Activated T-helper 1 cell treated with anti-CD3 and anti-CD28 coated beads, Interleukin-12 subunit alpha, Interleukin-12 subunit beta, Interleukin-2, Interleukin-4 antibody, amounts not matched to agents 30 ng/mL and 10 ng/mL and 1 ng/mL, durations not matched to agents 14 hours and 24 hours and 36 hours (primary cell): ENCODE measurements around the gene CDH13. TPM values are rescaled to one million over a fixed set of nuclear protein-coding genes. Genes with fewer than 3 reads are reported as not detected.

ENCODE experiments used
- DNase-seq: peaks from one replicate; pipeline ENCODE4 v3.0.0; 2021; ENCODE audit warnings: low spot score
- H3K27ac Mint-ChIP-seq: one replicate; pipeline ENCODE4 v1.8.0; 2021; ENCODE audit warnings: mild to moderate bottlenecking, mixed read lengths
- H3K27me3 Mint-ChIP-seq: one replicate; pipeline ENCODE4 v1.8.0; 2022; ENCODE audit warnings: mild to moderate bottlenecking, moderate library complexity, mixed read lengths; ENCODE audit not compliant: insufficient read depth
- H3K36me3 Mint-ChIP-seq: one replicate; pipeline ENCODE4 v1.8.0; 2021; ENCODE audit warnings: low read depth, mixed read lengths
- H3K4me1 Mint-ChIP-seq: one replicate; pipeline ENCODE4 v1.8.0; 2021; ENCODE audit warnings: low read depth, mixed read lengths
- H3K4me3 Mint-ChIP-seq: one replicate; pipeline ENCODE4 v1.8.0; 2021; ENCODE audit warnings: mild to moderate bottlenecking, moderate library complexity, mixed read lengths
- H3K9me3 Mint-ChIP-seq: one replicate; pipeline ENCODE4 v1.8.0; 2021; ENCODE audit warnings: mixed read lengths
- intact Hi-C: fragments of 100-400 bp; cut with micrococcal nuclease; formaldehyde crosslinking; loops from one replicate; pipeline ENCODE4 v1.15.1; 2024
- total RNA-seq: library from RNA; stranded (reverse); gene quantifications from 2 replicates; pipeline ENCODE4 v1.2.3, GENCODE V29; 2022

The CDH13 gene
- total RNA-seq, 1 donor from 2014 or later: not detected

- no peaks in the 10 kb centered on the region for H3K4me1 Mint-ChIP-seq
- H3K27ac Mint-ChIP-seq: no peak overlapping the region
- DNase-seq: no peak
- H3K4me3 Mint-ChIP-seq: no peak overlapping the region
- intact Hi-C loops: no loop called here
- peaks cover 8% of the 10 kb centered on the region for H3K27me3 Mint-ChIP-seq
- no peaks in the 10 kb centered on the region for H3K36me3 Mint-ChIP-seq
- no peaks in the 10 kb centered on the region for H3K9me3 Mint-ChIP-seq
Observed at GRCh38 chr16:82716361-82716855, 89.6 kb downstream of the CDH13 start.

GRCh38 chr16:82720414-82720813 lies 93.6 kb downstream of the CDH13 start:
- H3K9me3 Mint-ChIP-seq: no peaks in the 10 kb centered on the region
- no peak overlapping the region for H3K27ac Mint-ChIP-seq
- no peaks in the 10 kb centered on the region for H3K4me1 Mint-ChIP-seq
- H3K27me3 Mint-ChIP-seq: peaks cover 8% of the 10 kb centered on the region
- H3K4me3 Mint-ChIP-seq: no peak overlapping the region
- no peaks in the 10 kb centered on the region for H3K36me3 Mint-ChIP-seq
- DNase-seq: no peak
- intact Hi-C loops: no loop called here

GRCh38 chr16:82726306-82726705 lies 99.5 kb downstream of the CDH13 start:
- H3K4me3 Mint-ChIP-seq: no peak overlapping the region
- H3K9me3 Mint-ChIP-seq: peaks cover 15% of the 10 kb centered on the region
- intact Hi-C loops: no loop called here
- no peak for DNase-seq
- H3K27ac Mint-ChIP-seq: no peak overlapping the region
- no peaks in the 10 kb centered on the region for H3K36me3 Mint-ChIP-seq
- no peaks in the 10 kb centered on the region for H3K4me1 Mint-ChIP-seq
- H3K27me3 Mint-ChIP-seq: no peaks in the 10 kb centered on the region

GRCh38 chr16:82728901-82729300 lies 102.1 kb downstream of the CDH13 start:
- Mint-ChIP-seq H3K9me3 (peaks cover 15% of the 10 kb centered on the region), H3K27ac (no peak overlapping the region), H3K27me3 (no peaks in the 10 kb centered on the region), H3K36me3 (no peaks in the 10 kb centered on the region), H3K4me3 (no peak overlapping the region), H3K4me1 (no peaks in the 10 kb centered on the region)
- intact Hi-C loops: no loop called here
- DNase-seq: no peak

- intact Hi-C loops: no loop called here
- Mint-ChIP-seq H3K4me3 (no peak overlapping the region), H3K9me3 (peaks cover 15% of the 10 kb centered on the region), H3K36me3 (no peaks in the 10 kb centered on the region), H3K27ac (no peak overlapping the region), H3K4me1 (no peaks in the 10 kb centered on the region), H3K27me3 (peaks cover 3% of the 10 kb centered on the region)
- DNase-seq: no peak
Observed at GRCh38 chr16:82730901-82731300, 104.1 kb downstream of the CDH13 start.

GRCh38 chr16:82732461-82732860 lies 105.7 kb downstream of the CDH13 start:
- no peaks in the 10 kb centered on the region for H3K4me1 Mint-ChIP-seq

GRCh38 chr16:82735186-82735585 lies 108.4 kb downstream of the CDH13 start:
- H3K27me3 Mint-ChIP-seq: peaks cover 17% of the 10 kb centered on the region
- H3K4me1 Mint-ChIP-seq: no peaks in the 10 kb centered on the region
- H3K27ac Mint-ChIP-seq: no peak overlapping the region
- H3K4me3 Mint-ChIP-seq: no peak overlapping the region
- H3K9me3 Mint-ChIP-seq: peaks cover 4% of the 10 kb centered on the region
- intact Hi-C loops: loop anchor here (5.0 kb wide), 1 partner anchor 93 kb away; no protein-coding TSS in a partner anchor
- DNase-seq: no peak
- H3K36me3 Mint-ChIP-seq: no peaks in the 10 kb centered on the region

More at GRCh38 chr16:82732461-82732860, 105.7 kb downstream of the CDH13 start:
- Mint-ChIP-seq H3K36me3 (no peaks in the 10 kb centered on the region), H3K27ac (no peak overlapping the region), H3K27me3 (peaks cover 7% of the 10 kb centered on the region), H3K9me3 (peaks cover 15% of the 10 kb centered on the region), H3K4me3 (no peak overlapping the region)
- DNase-seq: no peak
- intact Hi-C loops: no loop called here

GRCh38 chr16:82735673-82736091 lies 108.9 kb downstream of the CDH13 start:
- Mint-ChIP-seq H3K36me3 (no peaks in the 10 kb centered on the region), H3K9me3 (no peaks in the 10 kb centered on the region), H3K4me3 (no peak overlapping the region), H3K27me3 (peaks cover 17% of the 10 kb centered on the region), H3K4me1 (no peaks in the 10 kb centered on the region), H3K27ac (no peak overlapping the region)
- no peak for DNase-seq
- intact Hi-C loops: loop anchor here (5.0 kb wide), 1 partner anchor 93 kb away; no protein-coding TSS in a partner anchor

GRCh38 chr16:82736224-82736623 lies 109.5 kb downstream of the CDH13 start:
- H3K9me3 Mint-ChIP-seq: no peaks in the 10 kb centered on the region

GRCh38 chr16:82738699-82739098 lies 111.9 kb downstream of the CDH13 start:
- intact Hi-C loops: loop anchor here (5.0 kb wide), 1 partner anchor 96 kb away; no protein-coding TSS in a partner anchor
- Mint-ChIP-seq H3K9me3 (no peaks in the 10 kb centered on the region), H3K36me3 (no peaks in the 10 kb centered on the region), H3K27me3 (peaks cover 22% of the 10 kb centered on the region), H3K4me3 (no peak overlapping the region), H3K27ac (no peak overlapping the region), H3K4me1 (no peaks in the 10 kb centered on the region)
- no peak for DNase-seq

More at GRCh38 chr16:82736224-82736623, 109.5 kb downstream of the CDH13 start:
- no peaks in the 10 kb centered on the region for H3K4me1 Mint-ChIP-seq
- peaks cover 22% of the 10 kb centered on the region for H3K27me3 Mint-ChIP-seq
- no peaks in the 10 kb centered on the region for H3K36me3 Mint-ChIP-seq
- H3K4me3 Mint-ChIP-seq: no peak overlapping the region
- intact Hi-C loops: loop anchor here (5.0 kb wide), 1 partner anchor 94 kb away; no protein-coding TSS in a partner anchor
- DNase-seq: no peak
- no peak overlapping the region for H3K27ac Mint-ChIP-seq

- no peaks in the 10 kb centered on the region for H3K36me3 Mint-ChIP-seq
- intact Hi-C loops: no loop called here
- H3K27ac Mint-ChIP-seq: no peak overlapping the region
- no peak overlapping the region for H3K4me3 Mint-ChIP-seq
- DNase-seq: no peak
- H3K27me3 Mint-ChIP-seq: peaks cover 21% of the 10 kb centered on the region
- no peaks in the 10 kb centered on the region for H3K9me3 Mint-ChIP-seq
- H3K4me1 Mint-ChIP-seq: no peaks in the 10 kb centered on the region
Observed at GRCh38 chr16:82741073-82741615, 114.4 kb downstream of the CDH13 start.

GRCh38 chr16:82744958-82745357 lies 118.2 kb downstream of the CDH13 start:
- Mint-ChIP-seq H3K4me1 (no peaks in the 10 kb centered on the region), H3K27me3 (peaks cover 9% of the 10 kb centered on the region), H3K9me3 (no peaks in the 10 kb centered on the region), H3K36me3 (no peaks in the 10 kb centered on the region), H3K27ac (no peak overlapping the region), H3K4me3 (no peak overlapping the region)
- intact Hi-C loops: no loop called here
- DNase-seq: no peak

GRCh38 chr16:82748026-82748425 lies 121.3 kb downstream of the CDH13 start:
- intact Hi-C loops: no loop called here
- Mint-ChIP-seq H3K27me3 (peaks cover 4% of the 10 kb centered on the region), H3K4me3 (no peak overlapping the region), H3K4me1 (peaks cover 4% of the 10 kb centered on the region), H3K27ac (no peak overlapping the region), H3K36me3 (no peaks in the 10 kb centered on the region), H3K9me3 (no peaks in the 10 kb centered on the region)
- no peak for DNase-seq
